ENCODE measurements around the gene SLC9A4.
"Not testable (repeated sequence)": the region's sequence is repeated elsewhere in the genome, so short reads cannot be mapped to it uniquely, and the experiment has no call there.

SLC9A4 gene

GRCh38 chr2:102550151-102550550 lies 77.1 kb downstream of the SLC9A4 start:
- no peak for DNase-seq (ENCODE audit: low spot score)

DNA sequence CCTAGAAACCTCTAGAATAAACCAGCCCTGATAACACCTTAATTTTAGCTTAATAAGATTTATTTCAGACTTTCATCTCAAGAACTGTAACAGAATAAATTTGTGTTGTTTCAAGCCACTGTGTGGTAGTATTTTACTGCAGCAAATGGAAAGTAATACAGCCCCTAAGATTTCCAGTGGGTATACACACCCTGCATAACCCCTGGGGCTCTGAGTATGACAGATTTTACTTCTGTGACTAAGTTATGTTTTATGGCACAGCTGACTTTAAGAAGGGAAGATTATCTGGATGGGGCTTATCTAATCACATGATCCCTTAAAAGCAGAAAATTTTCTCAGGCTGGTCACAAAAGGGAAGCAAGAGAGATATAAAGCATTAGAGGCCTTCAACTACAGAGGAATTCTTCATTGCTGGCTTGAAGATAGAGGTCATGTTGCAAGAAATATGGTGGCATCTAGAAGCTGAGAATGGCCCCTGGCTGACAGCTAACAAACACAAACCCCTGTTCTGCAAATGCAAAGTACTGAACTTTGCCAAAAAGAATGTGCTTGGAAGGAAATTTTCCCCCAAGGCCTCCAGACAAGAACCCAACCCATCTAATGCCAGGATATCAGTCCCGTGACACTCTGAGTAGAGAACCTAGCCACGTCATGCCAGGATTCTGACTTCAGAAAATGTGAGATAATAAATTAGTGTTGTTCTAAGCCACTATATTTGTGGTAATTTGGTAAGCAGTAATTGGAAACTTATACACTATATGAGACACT lies 78.5 kb downstream of the SLC9A4 start:
- DNase-seq (ENCODE audit: low spot score) = no peak

DNA sequence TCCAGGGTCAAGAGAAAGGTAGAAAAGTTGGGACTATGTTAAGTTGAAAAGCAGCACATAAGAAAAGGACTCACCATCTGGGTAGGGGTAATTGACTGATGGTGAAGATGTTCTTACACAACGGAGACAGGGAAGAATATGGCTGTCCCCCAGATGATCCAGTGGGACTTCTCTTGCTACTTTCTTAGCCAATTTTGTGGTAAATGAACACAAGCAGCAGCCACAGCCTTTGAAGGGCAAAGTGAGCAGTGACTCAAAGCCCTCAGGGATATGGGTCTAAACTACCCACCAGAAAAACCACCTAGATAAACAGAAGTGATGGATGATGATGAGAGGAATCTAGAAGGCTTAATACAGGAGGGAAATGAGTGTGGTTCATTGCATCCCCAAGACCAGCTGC lies 80.6 kb downstream of the SLC9A4 start:
- DNase-seq (ENCODE audit: low spot score) = no peak

- no peak for DNase-seq (ENCODE audit: low spot score)
Measured at GRCh38 chr2:102558463-102558862, 85.4 kb downstream of the SLC9A4 start.

- DNase-seq (ENCODE audit: low spot score) = not testable (repeated sequence)
Measured at GRCh38 chr2:102562542-102562941, 89.5 kb downstream of the SLC9A4 start.

DNA sequence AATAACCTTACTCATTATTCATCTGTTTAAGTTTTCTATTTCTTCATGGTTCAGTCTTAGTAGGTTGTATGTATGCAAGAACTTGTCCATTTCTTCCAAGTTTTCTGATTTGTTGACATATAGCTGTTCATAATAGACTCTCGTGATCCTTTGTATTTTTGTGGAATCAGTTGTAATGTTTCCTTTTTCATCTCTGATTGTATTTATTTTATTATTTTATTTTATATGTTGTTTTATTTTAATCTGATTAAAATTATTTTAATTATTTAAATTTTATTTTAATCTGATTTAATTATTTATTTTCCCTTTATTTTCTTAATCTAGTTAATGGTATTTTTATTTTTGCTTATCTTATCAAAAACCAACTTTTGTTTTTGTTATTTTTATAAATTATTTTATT lies 102.9 kb downstream of the SLC9A4 start:
- no peak for DNase-seq (ENCODE audit: low spot score)

DNA sequence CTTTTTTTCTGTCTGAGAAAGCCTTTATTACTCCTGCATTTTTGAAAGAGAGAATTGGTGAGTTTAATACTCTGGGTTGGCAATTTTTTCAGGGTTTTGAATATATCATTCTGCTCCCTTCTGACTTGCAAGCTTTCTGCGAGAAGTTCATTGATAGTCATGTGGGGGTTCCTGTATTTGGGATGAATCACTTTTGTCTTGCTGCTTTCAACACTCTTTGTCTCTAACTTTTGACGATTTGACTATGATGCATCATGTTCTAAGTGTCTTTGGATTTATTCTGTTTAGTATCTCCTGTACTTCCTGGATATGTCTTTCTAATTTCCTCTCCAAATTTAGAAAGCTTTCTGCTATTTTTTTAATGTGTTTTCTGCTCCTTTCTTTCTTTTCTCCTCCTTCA lies 105.3 kb downstream of the SLC9A4 start:
- no peak for DNase-seq (ENCODE audit: low spot score)

DNA sequence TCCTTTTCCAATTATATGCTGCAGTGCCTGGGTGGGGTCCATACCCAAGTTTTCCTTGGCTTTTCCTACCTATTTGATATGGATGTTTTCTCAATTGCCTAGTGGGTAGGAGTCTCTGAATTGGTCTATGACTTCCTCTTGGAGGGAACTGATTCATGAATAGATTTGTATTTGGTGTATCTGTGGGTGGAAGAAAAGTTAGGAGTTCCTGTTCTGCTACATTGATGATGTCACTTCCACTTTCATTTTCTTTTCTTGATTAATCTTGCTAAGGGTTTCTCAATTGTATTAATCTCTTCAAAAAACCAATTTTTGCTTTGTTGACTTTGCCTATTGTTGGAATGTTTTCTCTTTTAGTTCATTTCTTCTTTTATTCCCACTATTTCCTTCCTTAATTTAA lies 108.9 kb downstream of the SLC9A4 start:
- DNase-seq (ENCODE audit: low spot score) = no peak

GRCh38 chr2:102582845-102583244 lies 109.8 kb downstream of the SLC9A4 start:
- DNase-seq (ENCODE audit: low spot score) = no peak

All from hematopoietic multipotent progenitor cell treated with erythropoietin and hydrocortisone succinate and interleukin-3 and kit ligand, for 17 days (in vitro differentiated cells).